PC-9 (cell line): Measurements from ENCODE around the gene ERC1. TPM values are rescaled to one million over a fixed set of nuclear protein-coding genes. Genes with fewer than 3 reads are reported as not detected.

Experiments
- BruUV-seq: library from RNA; stranded (reverse); fragments of 400-500 nt; replicated peaks from 2 replicates; lab custom pipeline; 2021; lab: Mats Ljungman, UMichigan
- CTCF ChIA-PET: fragments of 300-600 bp; sonication (Branson Sonifier 250); formaldehyde crosslinking; loops from one replicate; lab custom pipeline; 2022; ENCODE audit warnings: antibody characterized with exemption; lab: Charles Lee
- POLR2A ChIA-PET: fragments of 300-600 bp; sonication (Branson Sonifier 250); formaldehyde crosslinking; loops from one replicate; lab custom pipeline; 2022; ENCODE audit warnings: antibody characterized with exemption; ENCODE audit not compliant: unreplicated experiment; lab: Charles Lee
- DNase-seq, 2 experiments: peaks; one replicate each; pipeline versions ENCODE4 v3.0.0 to v3.0.0-alpha.2; 2015 to 2022; ENCODE audit warnings: mixed read lengths in 1 of 2
- H2AFZ ChIP-seq: fragments of 200-600 bp; sonication (generic); 2 replicates; pipeline ENCODE4 v1.8.1; 2017; ENCODE audit warnings: antibody characterized with exemption
- H3F3A ChIP-seq: fragments of 200-600 bp; sonication (generic); 2 replicates; pipeline ENCODE4 v1.8.1; 2017; ENCODE audit warnings: antibody characterized with exemption, mild to moderate bottlenecking, low read depth; ENCODE audit not compliant: insufficient read depth
- H3K27ac ChIP-seq: fragments of 200-600 bp; sonication (generic); 2 replicates; pipeline ENCODE4 v1.6.1; 2016; ENCODE audit warnings: mixed run types
- H3K27me3 ChIP-seq: fragments of 200-600 bp; sonication (generic); 2 replicates; pipeline ENCODE4 v1.6.1; 2016; ENCODE audit warnings: low read depth, mixed run types; ENCODE audit not compliant: insufficient read depth
- H3K36me3 ChIP-seq: fragments of 200-600 bp; sonication (generic); 2 replicates; pipeline ENCODE4 v1.6.1; 2016; ENCODE audit warnings: low read depth, mixed run types
- H3K4me1 ChIP-seq: fragments of 200-600 bp; sonication (generic); replicated peaks from 2 replicates; pipeline ENCODE4 v1.6.1; 2016; ENCODE audit warnings: mixed run types; ENCODE audit not compliant: insufficient read depth
- H3K4me2 ChIP-seq: fragments of 200-600 bp; sonication (generic); 2 replicates; pipeline ENCODE4 v1.6.1; 2017; ENCODE audit warnings: mixed run types
- H3K4me3 ChIP-seq: fragments of 200-600 bp; sonication (generic); 2 replicates; pipeline ENCODE4 v1.6.1; 2016; ENCODE audit warnings: mixed run types
- H3K79me2 ChIP-seq: fragments of 200-600 bp; sonication (generic); 2 replicates; pipeline ENCODE4 v1.6.1; 2017; ENCODE audit warnings: low read depth, mixed run types
- H3K9me2 ChIP-seq: fragments of 200-600 bp; sonication (generic); 2 replicates; pipeline ENCODE4 v1.8.1; 2017; ENCODE audit warnings: mild to moderate bottlenecking; ENCODE audit not compliant: insufficient read depth
- H3K9me3 ChIP-seq: fragments of 200-600 bp; sonication (generic); 2 replicates; pipeline ENCODE4 v1.8.1; 2016; ENCODE audit warnings: low read depth; ENCODE audit not compliant: insufficient read depth
- H4K20me1 ChIP-seq: fragments of 200-600 bp; sonication (generic); 2 replicates; pipeline ENCODE4 v1.8.1; 2017; ENCODE audit not compliant: insufficient read depth
- CTCF ChIP-seq: fragments of 200-600 bp; sonication (generic); conservative IDR thresholded peaks from 2 replicates; pipeline ENCODE4 v1.6.1; 2017; ENCODE audit warnings: mixed run types, antibody characterized with exemption, mild to moderate bottlenecking, moderate library complexity
- EZH2 ChIP-seq: fragments of 200-600 bp; sonication (generic); IDR thresholded peaks from 2 replicates; pipeline ENCODE4 v1.8.0; 2017; ENCODE audit warnings: antibody characterized with exemption, low read depth
- intact Hi-C: fragments of 100-400 bp; cut with micrococcal nuclease; formaldehyde crosslinking; loops from one replicate; pipeline ENCODE4 v1.10.0; 2022; ENCODE audit not compliant: unreplicated experiment
- total RNA-seq: library from RNA; stranded (reverse); gene quantifications from 2 replicates; pipeline ENCODE4 v1.2.3, GENCODE V29; 2021

Gene ERC1
- total RNA-seq, 1 experiment from 2014 or later = 52.0 TPM

GRCh38 chr12:1523558-1524050 is 532.6 kb downstream of the ERC1 start:
- CTCF ChIA-PET = no interaction called here
- intact Hi-C loops = no loop called here
- Histone ChIP-seq H2AFZ (no peak overlapping the region), H3K27ac (no peak overlapping the region), H3K9me3 (no peaks in the 10 kb centered on the region), H3K79me2 (no peaks in the 10 kb centered on the region), H3K4me1 (peaks cover 15% of the 10 kb centered on the region), H3K27me3 (no peaks in the 10 kb centered on the region), H3K4me3 (no peak overlapping the region), H4K20me1 (no peaks in the 10 kb centered on the region), H3K4me2 (no peak overlapping the region), H3F3A (peaks cover 16% of the 10 kb centered on the region; the same call in 1 of the 2 replicates), H3K36me3 (no peaks in the 10 kb centered on the region), H3K9me2 (no peaks in the 10 kb centered on the region)
- BruUV-seq = no TSS peak
- no peak for DNase-seq
- POLR2A ChIA-PET = no interaction called here
- TF ChIP-seq EZH2 (no peak), CTCF (no peak)

- H3K4me1 ChIP-seq = no peaks in the 10 kb centered on the region
- no peaks in the 10 kb centered on the region for H3K36me3 ChIP-seq
- H3K9me2 ChIP-seq = no peaks in the 10 kb centered on the region
- DNase-seq = no peak
- H3K4me2 ChIP-seq = no peak overlapping the region
- no peak for TF ChIP-seq EZH2
- TF ChIP-seq CTCF = no peak
- H3K27me3 ChIP-seq = peaks cover 5% of the 10 kb centered on the region; the same call in 1 of the 2 replicates
- H3K9me3 ChIP-seq = no peaks in the 10 kb centered on the region
- POLR2A ChIA-PET = interaction anchor here (0.6 kb wide), 2 partner anchors 15 to 272 kb away, joined by 4 to 6 read pairs; no protein-coding TSS in a partner anchor
- peaks cover 7% of the 10 kb centered on the region; the same call in 1 of the 2 replicates for H3F3A ChIP-seq
- intact Hi-C loops = no loop called here
- H3K79me2 ChIP-seq = no peaks in the 10 kb centered on the region
- H4K20me1 ChIP-seq = no peaks in the 10 kb centered on the region
- CTCF ChIA-PET = interaction anchor here (0.5 to 0.6 kb wide), 2 partner anchors 16 to 369 kb away, joined by 3 to 5 read pairs; no protein-coding TSS in a partner anchor
- no TSS peak for BruUV-seq
- H2AFZ ChIP-seq = no peak overlapping the region
- H3K27ac ChIP-seq = no peak overlapping the region
- H3K4me3 ChIP-seq = no peak overlapping the region
Observed at GRCh38 chr12:1525858-1526257, 534.8 kb downstream of the ERC1 start.

DNA sequence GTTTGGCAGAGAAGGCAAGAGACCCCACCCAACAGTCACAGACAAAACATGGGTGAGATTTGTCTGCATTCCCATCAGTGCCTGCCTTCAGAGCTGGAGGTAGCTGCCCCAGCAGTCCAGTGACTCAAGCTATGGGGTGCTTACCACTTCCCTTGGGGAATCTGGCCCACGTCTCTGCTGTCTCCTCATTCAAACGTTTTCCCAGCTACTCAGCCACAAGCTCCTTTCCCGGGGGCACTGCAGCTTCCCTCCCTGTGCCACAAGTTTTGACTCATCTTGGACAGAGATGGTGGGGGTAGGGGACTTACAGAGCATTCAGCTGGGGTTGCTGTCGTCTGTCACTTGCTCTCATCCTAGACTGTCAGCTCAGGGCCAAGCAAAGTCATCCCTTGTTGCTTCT is 536.8 kb downstream of the ERC1 start:
- Histone ChIP-seq H3K27ac (no peak overlapping the region), H3K9me3 (no peaks in the 10 kb centered on the region), H3K4me3 (no peak overlapping the region), H3K4me2 (no peak overlapping the region), H4K20me1 (no peaks in the 10 kb centered on the region), H3K36me3 (no peaks in the 10 kb centered on the region), H3F3A (peaks cover 7% of the 10 kb centered on the region; the same call in 1 of the 2 replicates), H3K9me2 (no peaks in the 10 kb centered on the region), H2AFZ (no peak overlapping the region), H3K27me3 (peaks cover 22% of the 10 kb centered on the region), H3K4me1 (no peaks in the 10 kb centered on the region), H3K79me2 (no peaks in the 10 kb centered on the region)
- DNase-seq = no peak
- POLR2A ChIA-PET = interaction anchor here (0.6 to 0.7 kb wide), 2 partner anchors 70 to 1224 kb away, joined by 3 read pairs; no protein-coding TSS in a partner anchor
- no TSS peak for BruUV-seq
- CTCF ChIA-PET = interaction anchor here (0.8 kb wide), 1 partner anchor 8 kb away, joined by 3 read pairs; no protein-coding TSS in a partner anchor
- intact Hi-C loops = no loop called here
- no peak for TF ChIP-seq EZH2
- no peak for TF ChIP-seq CTCF
